CD4-positive, alpha-beta T cell (primary cell): Measurements from ENCODE around the gene PDE10A. TPM values are rescaled to one million over a fixed set of nuclear protein-coding genes. Genes with fewer than 3 reads are reported as not detected.

Experiments used
- ATAC-seq: fragments of 200-7000 bp; cut with Tn5 transposase; one replicate; pipeline ENCODE4 v1.10.0; 2022; ENCODE audit warnings: mild to moderate bottlenecking; ENCODE audit not compliant: poor library complexity
- CTCF ChIA-PET: fragments of 350-600 bp; sonication (Branson Sonifier 250); formaldehyde crosslinking; loops from one replicate; lab custom pipeline; 2021; ENCODE audit warnings: antibody characterized with exemption, inconsistent platforms; lab: Charles Lee
- POLR2A ChIA-PET: fragments of 350-600 bp; sonication (Branson Sonifier 250); formaldehyde crosslinking; loops from one replicate; lab custom pipeline; 2021; ENCODE audit warnings: antibody characterized with exemption, inconsistent platforms; lab: Charles Lee
- DNase-seq, 14 experiments: peaks; one replicate each; pipeline ENCODE4 v3.0.0-alpha.2; 2013 to 2020; ENCODE audit warnings: mixed read lengths in 2 of 14
- H3K27ac ChIP-seq, 2 donors: one replicate each; pipeline versions ENCODE4 v1.5.1 to v1.7.0; 2013; ENCODE audit warnings: low read length in 2 of 2, low read depth in 1 of 2, mild to moderate bottlenecking in 1 of 2
- H3K27me3 ChIP-seq, 2 experiments: 1 replicate in 1 of 2; 2 replicates in 1 of 2; pipeline versions ENCODE4 v1.6.1 to v1.7.0; 2013; ENCODE audit warnings: low read length in 2 of 2, control low read depth in 1 of 2, mild to moderate bottlenecking in 1 of 2, moderate library complexity in 1 of 2; ENCODE audit not compliant: insufficient read depth in 2 of 2, control insufficient read depth in 1 of 2
- H3K36me3 ChIP-seq: one replicate; pipeline ENCODE4 v1.6.1; 2013; ENCODE audit warnings: low read length, control low read depth; ENCODE audit not compliant: insufficient read depth
- H3K4me1 ChIP-seq: one replicate; pipeline ENCODE4 v1.6.1; 2013; ENCODE audit warnings: low read length, control low read depth; ENCODE audit not compliant: insufficient read depth
- H3K4me3 ChIP-seq: one replicate; pipeline ENCODE4 v1.5.1; 2013; ENCODE audit warnings: mild to moderate bottlenecking, low read length, moderate library complexity
- H3K9me3 ChIP-seq, 2 experiments: 1 replicate in 1 of 2; 2 replicates in 1 of 2; pipeline versions ENCODE4 v1.6.1 to v1.7.0; 2013; ENCODE audit warnings: low read length in 2 of 2, mild to moderate bottlenecking in 2 of 2, control low read depth in 1 of 2, moderate library complexity in 1 of 2; ENCODE audit not compliant: control insufficient read depth in 1 of 2, insufficient read depth in 1 of 2
- H3K27ac Mint-ChIP-seq: one replicate; pipeline ENCODE4 v1.8.0; 2020; ENCODE audit warnings: mixed read lengths
- H3K27me3 Mint-ChIP-seq: one replicate; pipeline ENCODE4 v1.8.0; 2021; ENCODE audit warnings: mixed read lengths
- H3K36me3 Mint-ChIP-seq: one replicate; pipeline ENCODE4 v1.8.0; 2021; ENCODE audit warnings: low read depth, mixed read lengths
- H3K4me1 Mint-ChIP-seq: one replicate; pipeline ENCODE4 v1.8.0; 2021; ENCODE audit warnings: low read depth, mixed read lengths
- H3K4me3 Mint-ChIP-seq: one replicate; pipeline ENCODE4 v1.8.0; 2020; ENCODE audit warnings: mild to moderate bottlenecking, mixed read lengths
- H3K9me3 Mint-ChIP-seq: one replicate; pipeline ENCODE4 v1.8.0; 2020; ENCODE audit warnings: mixed read lengths
- intact Hi-C, 2 experiments: fragments of 100-400 bp; cut with DNase I in 1 of 2; cut with micrococcal nuclease in 1 of 2; formaldehyde crosslinking; loops; one replicate each; pipeline versions ENCODE4 v1.15.1 to v1.9.0; 2023 to 2025; cut with DNase I, micrococcal nuclease
- total RNA-seq, 174 experiments: library from RNA in 2 of 174; stranded (reverse) in 2 of 174; gene quantifications; one replicate each; pipeline ENCODE4 v1.2.3 and lab custom pipeline; 2021 to 2026
- TF ChIP-seq, protein P1 (sequence below): fragments of 200-600 bp; IDR thresholded peaks from one replicate; pipeline ENCODE4 v1.8.0; 2022; ENCODE audit warnings: antibody characterized with exemption, mild to moderate bottlenecking

Gene PDE10A
- total RNA-seq, 2 experiments from 2014 or later: not detected

DNA sequence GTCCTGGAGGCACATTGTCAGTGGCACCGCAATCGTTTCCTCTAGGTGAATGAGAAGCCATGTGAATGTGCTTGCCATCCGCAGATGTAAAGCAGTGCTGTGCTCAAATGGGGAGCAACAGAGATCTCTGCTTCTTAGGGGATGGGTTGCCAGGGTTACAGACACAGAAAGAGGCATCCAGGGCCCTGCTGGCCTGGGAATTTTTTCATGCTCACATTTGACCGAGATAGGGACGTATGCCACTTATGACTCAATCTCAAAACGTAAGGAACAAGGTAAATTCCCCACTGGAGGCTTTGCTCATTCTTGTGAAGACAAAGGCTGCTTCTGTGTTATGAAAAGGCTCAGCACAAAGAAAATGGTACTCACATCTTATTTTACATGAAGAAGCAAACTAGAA lies 364.6 kb downstream of the PDE10A start:
- TF ChIP-seq, protein P1, sequence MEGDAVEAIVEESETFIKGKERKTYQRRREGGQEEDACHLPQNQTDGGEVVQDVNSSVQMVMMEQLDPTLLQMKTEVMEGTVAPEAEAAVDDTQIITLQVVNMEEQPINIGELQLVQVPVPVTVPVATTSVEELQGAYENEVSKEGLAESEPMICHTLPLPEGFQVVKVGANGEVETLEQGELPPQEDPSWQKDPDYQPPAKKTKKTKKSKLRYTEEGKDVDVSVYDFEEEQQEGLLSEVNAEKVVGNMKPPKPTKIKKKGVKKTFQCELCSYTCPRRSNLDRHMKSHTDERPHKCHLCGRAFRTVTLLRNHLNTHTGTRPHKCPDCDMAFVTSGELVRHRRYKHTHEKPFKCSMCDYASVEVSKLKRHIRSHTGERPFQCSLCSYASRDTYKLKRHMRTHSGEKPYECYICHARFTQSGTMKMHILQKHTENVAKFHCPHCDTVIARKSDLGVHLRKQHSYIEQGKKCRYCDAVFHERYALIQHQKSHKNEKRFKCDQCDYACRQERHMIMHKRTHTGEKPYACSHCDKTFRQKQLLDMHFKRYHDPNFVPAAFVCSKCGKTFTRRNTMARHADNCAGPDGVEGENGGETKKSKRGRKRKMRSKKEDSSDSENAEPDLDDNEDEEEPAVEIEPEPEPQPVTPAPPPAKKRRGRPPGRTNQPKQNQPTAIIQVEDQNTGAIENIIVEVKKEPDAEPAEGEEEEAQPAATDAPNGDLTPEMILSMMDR: no peak

DNA sequence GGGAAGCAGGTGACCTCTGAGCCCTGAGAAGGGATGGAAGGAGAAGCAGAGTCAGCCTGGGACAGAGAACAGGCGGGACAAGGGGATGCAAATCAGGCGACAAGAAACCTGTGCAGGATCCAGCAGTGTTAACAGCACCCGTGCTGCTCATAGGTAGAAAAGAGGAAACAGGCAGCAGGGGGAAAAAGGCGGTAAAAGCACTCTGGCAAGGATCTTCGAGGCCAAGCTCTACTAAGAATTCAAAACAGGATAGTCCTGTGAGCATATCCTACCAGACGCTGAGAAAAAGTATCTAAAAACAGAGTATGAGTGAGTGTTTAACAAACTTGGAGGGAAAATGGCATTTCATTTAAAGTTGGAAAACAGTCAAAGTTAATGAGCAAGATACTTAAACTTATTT lies 370.4 kb downstream of the PDE10A start:
- no peaks in the 10 kb centered on the region for H3K36me3 ChIP-seq
- ChIA-PET CTCF (no interaction called here), POLR2A (no interaction called here)
- no peak overlapping the region for H3K4me3 ChIP-seq
- TF ChIP-seq, protein P1: no peak
- no peak overlapping the region for H3K4me3 Mint-ChIP-seq
- DNase-seq: no peak
- no peak overlapping the region for H3K27ac ChIP-seq
- no peaks in the 10 kb centered on the region for H3K27me3 ChIP-seq
- H3K36me3 Mint-ChIP-seq: no peaks in the 10 kb centered on the region
- H3K27me3 Mint-ChIP-seq: no peaks in the 10 kb centered on the region
- H3K4me1 ChIP-seq: no peaks in the 10 kb centered on the region
- no peaks in the 10 kb centered on the region for H3K4me1 Mint-ChIP-seq
- peaks cover 9% of the 10 kb centered on the region for H3K9me3 Mint-ChIP-seq
- intact Hi-C loops: no loop called here
- no peak for ATAC-seq
- no peaks in the 10 kb centered on the region for H3K9me3 ChIP-seq
- H3K27ac Mint-ChIP-seq: no peak overlapping the region

More for the DNA sequence above, 364.6 kb downstream of the PDE10A start:
- ChIA-PET CTCF (no interaction called here), POLR2A (no interaction called here)
- Histone ChIP-seq H3K9me3 (peaks cover 0 to 23% of the 10 kb centered on the region in 2 experiments), H3K4me1 (no peaks in the 10 kb centered on the region), H3K27ac (no peak overlapping the region), H3K27me3 (no peaks in the 10 kb centered on the region), H3K36me3 (no peaks in the 10 kb centered on the region), H3K4me3 (no peak overlapping the region)
- Mint-ChIP-seq H3K27ac (no peak overlapping the region), H3K36me3 (no peaks in the 10 kb centered on the region), H3K27me3 (no peaks in the 10 kb centered on the region), H3K9me3 (peaks cover 7% of the 10 kb centered on the region), H3K4me3 (no peak overlapping the region), H3K4me1 (no peaks in the 10 kb centered on the region)
- no peak for ATAC-seq
- no peak for DNase-seq
- intact Hi-C loops: no loop called here
